ENCODE measurements around the gene KCNQ1. TPM values are rescaled to one million over a fixed set of nuclear protein-coding genes. Genes with fewer than 3 reads are reported as not detected.

The KCNQ1 gene
- total RNA-seq, 4 donors from 2014 or later: 2.6 to 12.7 (median 4.9) TPM

GRCh38 chr11:2451336-2451735 is 6.5 kb downstream of the KCNQ1 start:
- peaks cover 0 to 6% (median 0%) of the 10 kb centered on the region in 3 donors for H3K9me3 ChIP-seq
- H3K4me3 ChIP-seq: no peak overlapping the region
- H3K27me3 ChIP-seq: peaks cover 73% of the 10 kb centered on the region
- peaks cover 0 to 11% (median 0%) of the 10 kb centered on the region in 3 donors for H3K4me1 ChIP-seq
- H3K27ac ChIP-seq: no peak overlapping the region
- WGBS, 2 donors (ENCODE audit: low coverage in 1 of 2): 95% methylated on average over 3 of the region's 15 CpGs; no CpG with 5 or more reads in 1 of the 2 donors
- no peaks in the 10 kb centered on the region for H3K36me3 ChIP-seq
- TF ChIP-seq EP300 (IDR thresholded peaks at IDR 0.05): no peak
- TF ChIP-seq POLR2AphosphoS5 (IDR thresholded peaks at IDR 0.05): no peak
- TF ChIP-seq, protein P1, sequence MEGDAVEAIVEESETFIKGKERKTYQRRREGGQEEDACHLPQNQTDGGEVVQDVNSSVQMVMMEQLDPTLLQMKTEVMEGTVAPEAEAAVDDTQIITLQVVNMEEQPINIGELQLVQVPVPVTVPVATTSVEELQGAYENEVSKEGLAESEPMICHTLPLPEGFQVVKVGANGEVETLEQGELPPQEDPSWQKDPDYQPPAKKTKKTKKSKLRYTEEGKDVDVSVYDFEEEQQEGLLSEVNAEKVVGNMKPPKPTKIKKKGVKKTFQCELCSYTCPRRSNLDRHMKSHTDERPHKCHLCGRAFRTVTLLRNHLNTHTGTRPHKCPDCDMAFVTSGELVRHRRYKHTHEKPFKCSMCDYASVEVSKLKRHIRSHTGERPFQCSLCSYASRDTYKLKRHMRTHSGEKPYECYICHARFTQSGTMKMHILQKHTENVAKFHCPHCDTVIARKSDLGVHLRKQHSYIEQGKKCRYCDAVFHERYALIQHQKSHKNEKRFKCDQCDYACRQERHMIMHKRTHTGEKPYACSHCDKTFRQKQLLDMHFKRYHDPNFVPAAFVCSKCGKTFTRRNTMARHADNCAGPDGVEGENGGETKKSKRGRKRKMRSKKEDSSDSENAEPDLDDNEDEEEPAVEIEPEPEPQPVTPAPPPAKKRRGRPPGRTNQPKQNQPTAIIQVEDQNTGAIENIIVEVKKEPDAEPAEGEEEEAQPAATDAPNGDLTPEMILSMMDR (IDR thresholded peaks at IDR 0.05): no peak
- no peak for TF ChIP-seq POLR2A (IDR thresholded peaks at IDR 0.05)
- ATAC-seq: no peak

DNA sequence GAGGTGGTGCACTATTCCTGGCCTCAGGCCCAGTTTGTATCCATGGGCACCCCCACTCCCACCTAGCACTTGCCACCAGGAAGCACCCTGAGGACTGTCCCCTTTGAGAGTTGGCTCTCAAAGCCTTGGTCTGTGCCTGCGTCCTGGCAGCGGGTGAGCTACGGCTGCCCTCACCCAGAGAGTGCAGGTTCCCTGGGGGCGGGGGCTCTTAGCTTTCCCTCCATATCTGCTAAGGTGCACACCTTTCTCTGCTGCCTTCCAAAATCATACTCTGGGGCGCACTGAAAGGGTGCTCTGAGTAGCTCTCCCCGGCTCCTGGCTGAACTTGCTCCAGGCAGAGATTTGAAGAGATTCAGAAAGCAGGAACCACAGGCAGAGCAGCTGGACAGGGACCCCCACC is 7.1 kb downstream of the KCNQ1 start:
- ATAC-seq: no peak
- peaks cover 67% of the 10 kb centered on the region for H3K27me3 ChIP-seq

DNA sequence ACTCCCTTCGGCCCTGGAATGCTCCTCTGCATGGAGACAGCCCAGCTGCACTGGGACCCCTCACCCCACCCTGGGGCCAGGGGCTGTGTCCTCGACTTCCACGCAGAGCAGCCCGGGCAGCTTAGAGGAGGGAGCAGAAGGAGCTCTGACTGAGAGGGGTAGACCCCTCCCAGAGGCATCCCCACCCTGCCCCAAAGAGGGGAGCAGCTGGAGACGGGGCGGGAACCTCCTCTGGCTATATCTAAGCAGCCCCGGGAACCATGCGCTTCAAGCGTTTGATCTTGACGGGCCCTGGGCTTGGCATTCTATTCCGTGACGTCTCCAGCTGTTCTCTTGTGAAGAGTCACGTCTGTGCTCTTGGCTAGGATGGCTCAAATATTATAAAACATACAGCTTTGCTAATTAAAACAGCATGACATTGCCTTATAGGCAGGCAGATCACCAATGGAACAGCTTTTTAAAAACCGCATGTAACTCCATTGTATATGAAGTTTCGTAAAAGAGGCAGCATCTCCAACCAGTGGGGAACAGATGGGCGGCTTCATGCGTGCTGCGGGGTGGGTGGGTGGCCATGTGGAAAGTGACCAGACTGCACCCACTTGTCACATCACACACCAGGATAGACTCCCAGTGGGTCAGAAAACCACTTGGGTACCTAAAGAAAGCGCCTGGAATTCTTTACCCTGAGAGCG is 7.7 kb downstream of the KCNQ1 start:
- no peaks in the 10 kb centered on the region for H3K36me3 ChIP-seq
- TF ChIP-seq POLR2A (IDR thresholded peaks at IDR 0.05) (no peak), EP300 (IDR thresholded peaks at IDR 0.05) (no peak), POLR2AphosphoS5 (IDR thresholded peaks at IDR 0.05) (no peak)
- TF ChIP-seq, protein P1 (IDR thresholded peaks at IDR 0.05): no peak
- H3K4me1 ChIP-seq: peaks cover 0 to 5% (median 0%) of the 10 kb centered on the region in 3 donors
- ATAC-seq: no peak
- H3K27me3 ChIP-seq: peaks cover 62% of the 10 kb centered on the region
- H3K9me3 ChIP-seq: peaks cover 0 to 6% (median 0%) of the 10 kb centered on the region in 3 donors
- H3K27ac ChIP-seq: no peak overlapping the region
- 53 to 92% methylated on average over 4 to 5 of the region's 20 CpGs for WGBS, 2 donors (ENCODE audit: low coverage in 1 of 2)
- H3K4me3 ChIP-seq: no peak overlapping the region

More for the DNA sequence above, 7.1 kb downstream of the KCNQ1 start:
- TF ChIP-seq POLR2AphosphoS5 (IDR thresholded peaks at IDR 0.05): no peak
- TF ChIP-seq, protein P1 (IDR thresholded peaks at IDR 0.05): no peak
- TF ChIP-seq EP300 (IDR thresholded peaks at IDR 0.05): no peak
- no peak for TF ChIP-seq POLR2A (IDR thresholded peaks at IDR 0.05)
- peaks cover 0 to 6% (median 0%) of the 10 kb centered on the region in 3 donors for H3K4me1 ChIP-seq
- H3K27ac ChIP-seq: no peak overlapping the region
- H3K4me3 ChIP-seq: no peak overlapping the region
- WGBS, 2 donors (ENCODE audit: low coverage in 1 of 2): no CpG with 5 or more reads among the region's 6 CpGs
- no peaks in the 10 kb centered on the region for H3K36me3 ChIP-seq
- H3K9me3 ChIP-seq: peaks cover 0 to 6% (median 0%) of the 10 kb centered on the region in 3 donors

DNA sequence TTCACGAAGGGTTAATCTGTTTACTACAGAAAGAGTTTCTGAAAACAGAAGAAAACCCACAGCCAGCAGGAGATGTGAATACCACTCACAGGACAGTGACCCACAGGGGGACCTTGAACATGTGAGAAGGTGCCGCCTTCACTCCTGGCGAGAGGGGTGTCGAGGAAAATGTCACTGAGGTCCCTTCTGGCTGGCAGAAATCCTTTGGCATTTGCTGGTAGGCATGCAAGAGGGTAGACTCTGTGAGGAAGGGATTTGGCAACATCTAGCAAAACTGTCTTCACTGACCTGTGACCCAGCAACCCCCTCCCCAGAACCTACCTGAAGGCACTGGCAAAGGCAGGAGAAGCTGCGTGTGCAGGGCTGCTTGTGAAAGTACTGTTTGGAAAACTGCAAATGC is 8.6 kb downstream of the KCNQ1 start:
- peaks cover 52% of the 10 kb centered on the region for H3K27me3 ChIP-seq

More for the DNA sequence above, 8.6 kb downstream of the KCNQ1 start:
- H3K36me3 ChIP-seq: no peaks in the 10 kb centered on the region
- no peak for ATAC-seq
- TF ChIP-seq POLR2AphosphoS5 (IDR thresholded peaks at IDR 0.05) (no peak), POLR2A (IDR thresholded peaks at IDR 0.05) (no peak), EP300 (IDR thresholded peaks at IDR 0.05) (no peak)
- TF ChIP-seq, protein P1 (IDR thresholded peaks at IDR 0.05): no peak
- H3K27ac ChIP-seq: no peak overlapping the region
- H3K4me1 ChIP-seq: no peaks in the 10 kb centered on the region
- H3K4me3 ChIP-seq: no peak overlapping the region
- WGBS, 2 donors (ENCODE audit: low coverage in 1 of 2): 92 to 97% methylated on average over 4 to 5 of the region's 5 CpGs
- peaks cover 0 to 6% (median 0%) of the 10 kb centered on the region in 3 donors for H3K9me3 ChIP-seq

All from gastroesophageal sphincter (tissue), 4 donors.